IMR-90 (cell line): ENCODE data around the gene INPP5A. TPM values are rescaled to one million over a fixed set of nuclear protein-coding genes. Genes with fewer than 3 reads are reported as not detected.
A peak's percentile ranks its signal among the peaks of the same experiment; 100 is the strongest.

Source experiments
- ATAC-seq: fragments of 200-7000 bp; cut with Tn5 transposase; 2 replicates; pipeline ENCODE4 v1.9.1; 2020; ENCODE audit warnings: low read depth, mild to moderate bottlenecking, moderate library complexity
- BruUV-seq: library from RNA; stranded (reverse); fragments of 400-500 nt; replicated peaks from 2 replicates; lab custom pipeline; 2021; lab: Mats Ljungman, UMichigan
- CTCF ChIA-PET: fragments of 300-600 bp; formaldehyde crosslinking; extraction: SDS; loops from one replicate; lab custom pipeline; 2021; ENCODE audit warnings: antibody characterized with exemption; lab: Yijun Ruan, JAX
- POLR2A ChIA-PET: fragments of 300-600 bp; sonication (Branson Sonifier 250); formaldehyde crosslinking; loops from one replicate; lab custom pipeline; 2022; ENCODE audit warnings: antibody characterized with exemption; ENCODE audit not compliant: unreplicated experiment; lab: Charles Lee
- DNase-seq: peaks from one replicate; pipeline ENCODE4 v3.0.0; 2013
- H2AFZ ChIP-seq: replicated peaks from 2 replicates; pipeline ENCODE3; 2013; ENCODE audit warnings: low read length, mild to moderate bottlenecking; ENCODE audit not compliant: poor library complexity
- H2AK5ac ChIP-seq: 2 replicates; pipeline ENCODE4 v1.6.1; 2013; ENCODE audit warnings: low read depth, low read length, inconsistent platforms
- H2AK9ac ChIP-seq: replicated peaks from 2 replicates; pipeline ENCODE3; 2013; ENCODE audit warnings: mild to moderate bottlenecking, low read depth, low read length, moderate library complexity; ENCODE audit not compliant: poor library complexity
- H2BK120ac ChIP-seq: 2 replicates; pipeline ENCODE4 v1.6.1; 2013; ENCODE audit warnings: low read depth, low read length, inconsistent platforms
- H2BK15ac ChIP-seq: 3 replicates; pipeline ENCODE4 v1.6.1; 2013; ENCODE audit warnings: low read depth, low read length, inconsistent platforms
- H2BK20ac ChIP-seq: 2 replicates; pipeline ENCODE4 v1.6.1; 2013; ENCODE audit warnings: low read depth, mild to moderate bottlenecking, inconsistent platforms, low read length, moderate library complexity
- H2BK5ac ChIP-seq: 2 replicates; pipeline ENCODE4 v1.6.1; 2013; ENCODE audit warnings: mild to moderate bottlenecking, low read depth, low read length, inconsistent platforms; ENCODE audit not compliant: poor library complexity, severe bottlenecking
- H3K14ac ChIP-seq: replicated peaks from 2 replicates; pipeline ENCODE4 v1.6.1; 2013; ENCODE audit warnings: low read depth, low read length, inconsistent platforms
- H3K18ac ChIP-seq: 2 replicates; pipeline ENCODE4 v1.6.1; 2013; ENCODE audit warnings: low read depth, low read length, control low read depth
- H3K23ac ChIP-seq: 2 replicates; pipeline ENCODE4 v1.6.1; 2013; ENCODE audit warnings: low read depth, low read length, inconsistent platforms
- H3K27ac ChIP-seq: 2 replicates; pipeline ENCODE4 v1.5.1; 2013; ENCODE audit warnings: mild to moderate bottlenecking, control low read depth, low read length; ENCODE audit not compliant: insufficient read depth
- H3K27me3 ChIP-seq: 2 replicates; pipeline ENCODE4 v1.6.1; 2013; ENCODE audit warnings: low read length; ENCODE audit not compliant: control insufficient read depth, insufficient read depth
- H3K36me3 ChIP-seq: 2 replicates; pipeline ENCODE4 v1.6.1; 2013; ENCODE audit warnings: low read length, mixed read lengths; ENCODE audit not compliant: control insufficient read depth, insufficient read depth
- H3K4ac ChIP-seq: 2 replicates; pipeline ENCODE4 v1.6.1; 2013; ENCODE audit warnings: low read depth, low read length, inconsistent platforms
- H3K4me1 ChIP-seq: 2 replicates; pipeline ENCODE4 v1.6.1; 2013; ENCODE audit warnings: low read length, mixed read lengths; ENCODE audit not compliant: control insufficient read depth, insufficient read depth
- H3K4me2 ChIP-seq: 2 replicates; pipeline ENCODE4 v1.6.1; 2013; ENCODE audit warnings: low read depth, mild to moderate bottlenecking, control low read depth, low read length, moderate library complexity
- H3K4me3 ChIP-seq: 2 replicates; pipeline ENCODE4 v1.5.1; 2013; ENCODE audit warnings: low read depth, mild to moderate bottlenecking, control low read depth, low read length, moderate library complexity; ENCODE audit not compliant: insufficient read depth
- H3K56ac ChIP-seq: 2 replicates; pipeline ENCODE4 v1.6.1; 2013; ENCODE audit warnings: low read length, inconsistent platforms; ENCODE audit not compliant: insufficient read depth; ENCODE audit errors: extremely low read depth
- H3K79me1 ChIP-seq, 2 experiments: 2 replicates each; pipeline ENCODE4 v1.6.1; 2013; ENCODE audit warnings: low read length in 2 of 2, inconsistent platforms in 1 of 2, low read depth in 1 of 2
- H3K9ac ChIP-seq: 2 replicates; pipeline ENCODE4 v1.6.1; 2013; ENCODE audit warnings: low read depth, low read length, control low read depth
- H3K9me1 ChIP-seq: 2 replicates; pipeline ENCODE4 v1.6.1; 2013; ENCODE audit warnings: low read length, inconsistent platforms; ENCODE audit not compliant: insufficient read depth
- H3K9me3 ChIP-seq: 2 replicates; pipeline ENCODE4 v1.6.1; 2013; ENCODE audit warnings: low read length; ENCODE audit not compliant: control insufficient read depth, insufficient read depth
- H4K20me1 ChIP-seq: 2 replicates; pipeline ENCODE4 v1.6.1; 2013; ENCODE audit warnings: low read length, inconsistent platforms; ENCODE audit not compliant: insufficient read depth
- H4K5ac ChIP-seq: 2 replicates; pipeline ENCODE4 v1.6.1; 2013; ENCODE audit warnings: mild to moderate bottlenecking, low read depth, low read length, control low read depth
- H4K8ac ChIP-seq, 2 experiments: 2 replicates each; pipeline ENCODE4 v1.6.1; 2013; ENCODE audit warnings: low read depth in 2 of 2, low read length in 2 of 2, control low read depth in 1 of 2, inconsistent platforms in 1 of 2
- H4K91ac ChIP-seq: 2 replicates; pipeline ENCODE4 v1.6.1; 2013; ENCODE audit warnings: low read depth, low read length, inconsistent platforms; ENCODE audit not compliant: insufficient read depth
- BHLHE40 ChIP-seq: fragments of 150-350 bp; IDR thresholded peaks from 2 replicates; pipeline ENCODE4 v1.6.1; 2016; ENCODE audit warnings: mild to moderate bottlenecking, low read depth, low read length
- CEBPB ChIP-seq: IDR thresholded peaks from 2 replicates; pipeline ENCODE4 v1.6.1; 2012; ENCODE audit warnings: low read depth, low read length, improper control_type of control experiment
- CHD1 ChIP-seq: IDR thresholded peaks from 2 replicates; pipeline ENCODE4 v1.6.1; 2012; ENCODE audit warnings: low read depth, low read length, improper control_type of control experiment
- FOS ChIP-seq: fragments of 150-350 bp; IDR thresholded peaks from 2 replicates; pipeline ENCODE4 v1.6.1; 2016; ENCODE audit warnings: low read depth, low read length
- MAFK ChIP-seq: IDR thresholded peaks from 2 replicates; pipeline ENCODE4 v1.6.1; 2012; ENCODE audit warnings: low read depth, low read length, improper control_type of control experiment
- MAZ ChIP-seq: IDR thresholded peaks from 2 replicates; pipeline ENCODE4 v1.6.1; 2012; ENCODE audit warnings: low read depth, mild to moderate bottlenecking, low read length, improper control_type of control experiment, moderate library complexity, borderline replicate concordance
- MXI1 ChIP-seq: IDR thresholded peaks from 2 replicates; pipeline ENCODE4 v1.6.1; 2012; ENCODE audit warnings: low read depth, mild to moderate bottlenecking, low read length, moderate library complexity, borderline replicate concordance
- POLR2A ChIP-seq: IDR thresholded peaks from 2 replicates; pipeline ENCODE4 v1.6.1; 2012; ENCODE audit warnings: mild to moderate bottlenecking, low read depth, low read length
- RAD21 ChIP-seq: IDR thresholded peaks from 2 replicates; pipeline ENCODE4 v1.6.1; 2012; ENCODE audit warnings: low read length, improper control_type of control experiment
- RCOR1 ChIP-seq: IDR thresholded peaks from 2 replicates; pipeline ENCODE4 v1.6.1; 2012; ENCODE audit warnings: mild to moderate bottlenecking, low read length, improper control_type of control experiment; ENCODE audit not compliant: insufficient replicate concordance
- RFX5 ChIP-seq: IDR thresholded peaks from 2 replicates; pipeline ENCODE4 v1.8.0; 2012; ENCODE audit warnings: low read depth, mild to moderate bottlenecking, low read length, moderate library complexity
- SMC3 ChIP-seq: fragments of 150-350 bp; IDR thresholded peaks from 2 replicates; pipeline ENCODE4 v1.6.1; 2016; ENCODE audit warnings: low read depth, mild to moderate bottlenecking, antibody characterized with exemption, low read length, moderate library complexity
- WGBS, 2 experiments: methylation state at CpG; one replicate each; pipeline versions ENCODE4 v1.1.5 to v1.1.7; 2013; ENCODE audit warnings: missing lambda C conversion rate in 2 of 2; ENCODE audit not compliant: insufficient read length in 1 of 2; ENCODE audit errors: extremely low coverage in 2 of 2; 5-methylcytosine and 5-hydroxymethylcytosine counted together
- dilution Hi-C: fragments of 300-500 bp; cut with HindIII; formaldehyde crosslinking; loops from one replicate; pipeline ENCODE4 v1.14.3; 2018; ENCODE audit warnings: low sequenced_read_pairs; ENCODE audit not compliant: unreplicated experiment
- in situ Hi-C: fragments of 300-500 bp; cut with MboI; formaldehyde crosslinking; loops from 3 replicates; pipeline ENCODE4 v1.14.3; 2019; ENCODE audit warnings: low sequenced_read_pairs, inconsistent platforms, mixed read lengths
- intact Hi-C: fragments of 100-400 bp; cut with micrococcal nuclease; formaldehyde crosslinking; loops from 2 replicates; pipeline ENCODE4 v1.10.0; 2022
- polyA plus RNA-seq, 3 experiments: library from polyadenylated mRNA; depleted of rRNA; stranded (reverse); fragments of >200 nt; gene quantifications; 2 replicates each; pipeline ENCODE4 v1.2.3, GENCODE V29; 2012; ENCODE audit warnings: low replicate concordance in 1 of 3
- total RNA-seq: library from RNA; depleted of rRNA; stranded (reverse); fragments of >200 nt; gene quantifications from 2 replicates; pipeline ENCODE4 v1.2.3, GENCODE V29; 2012
- TF ChIP-seq, protein P1 (sequence below): fragments of 150-350 bp; IDR thresholded peaks from 2 replicates; pipeline ENCODE4 v1.6.1; 2016; ENCODE audit warnings: low read depth, mild to moderate bottlenecking, low read length, moderate library complexity, borderline replicate concordance
- TF ChIP-seq, protein P2 (sequence below): fragments of 150-350 bp; IDR thresholded peaks from 2 replicates; pipeline ENCODE4 v1.6.1; 2017; ENCODE audit warnings: mild to moderate bottlenecking, antibody characterized with exemption, low read length, low read depth

The INPP5A gene
- total and polyA plus RNA-seq, 2 of the 4 experiments (the other 2 are of a cell fraction), result 21.4 to 36.7 TPM

DNA sequence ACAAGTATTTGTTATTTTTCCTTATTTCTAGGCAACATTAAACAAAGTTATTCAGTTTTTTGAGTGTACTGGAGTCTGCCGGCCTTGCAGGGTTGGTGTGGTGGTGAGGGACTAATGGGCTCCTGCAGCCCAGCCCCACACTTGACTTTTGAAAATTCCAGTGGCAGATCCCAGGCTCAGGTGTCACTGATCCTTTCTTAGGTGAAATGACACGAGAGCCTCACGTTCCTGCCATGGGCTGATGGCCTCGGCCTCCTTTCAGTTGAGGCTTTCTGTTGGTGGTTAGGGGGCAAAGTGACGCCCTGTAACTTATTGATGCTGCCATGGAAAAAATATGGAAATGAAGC lies 130.4 kb downstream of the INPP5A start:
- Histone ChIP-seq H3K9me1 (peaks cover 15% of the 10 kb centered on the region; the same call in 1 of the 2 replicates), H3K9me3 (no peaks in the 10 kb centered on the region), H4K20me1 (no peaks in the 10 kb centered on the region), H2BK15ac (no peak overlapping the region), H3K36me3 (no peaks in the 10 kb centered on the region), H3K14ac (peak overlapping the region; percentile 61; the same call in 1 of the 2 replicates), H3K79me1 (peaks cover 25 to 46% of the 10 kb centered on the region in 2 experiments), H2BK120ac (peak overlapping the region; percentile 71), H2AK5ac (peak overlapping the region; percentile 81; the same call in 1 of the 2 replicates), H3K4ac (peak overlapping the region; percentile 91), H2BK5ac (peak overlapping the region; percentile 80), H3K56ac (peak overlapping the region; percentile 24; the same call in 1 of the 2 replicates), H3K4me3 (no peak overlapping the region), H2BK20ac (peak overlapping the region; percentile 86), H4K91ac (peak overlapping the region; percentile 53), H3K27ac (peak overlapping the region; percentile 44), H3K4me2 (peak overlapping the region; percentile 59), H4K8ac (peak overlapping the region in 1 of 2 experiments; percentile 50; a peak in 2 of 4 replicates), H3K4me1 (peaks cover 19% of the 10 kb centered on the region), H2AK9ac (peak overlapping the region; percentile 13), H3K18ac (peak overlapping the region; percentile 55; the same call in 1 of the 2 replicates), H4K5ac (peak overlapping the region; percentile 49; the same call in 1 of the 2 replicates), H3K23ac (peak overlapping the region; percentile 40), H3K27me3 (no peaks in the 10 kb centered on the region), H3K9ac (no peak overlapping the region), H2AFZ (no peak overlapping the region)
- DNase-seq (no peak), ATAC-seq (no peak; the same call in 1 of the 2 replicates)
- in situ Hi-C loops, result loop anchor here (25.0 kb wide), 2 partner anchors 469 to 594 kb away; no protein-coding TSS in a partner anchor
- ChIA-PET POLR2A (interaction anchor here (0.6 kb wide), 1 partner anchor 199 kb away, joined by 4 read pairs; no protein-coding TSS in a partner anchor), CTCF (interaction anchor here (1.4 kb wide), 1 partner anchor 13 kb away, joined by 4 read pairs; no protein-coding TSS in a partner anchor)
- intact Hi-C loops, result no loop called here
- dilution Hi-C loops, result no loop called here
- no CpG with 5 or more reads among the region's 5 CpGs for WGBS, 2 experiments
- TF ChIP-seq SMC3 (no peak), MAFK (no peak), RAD21 (no peak), POLR2A (no peak), BHLHE40 (no peak), CHD1 (no peak; the same call in 1 of the 2 replicates), MXI1 (no peak), CEBPB (no peak), FOS (no peak), RFX5 (no peak), MAZ (no peak), RCOR1 (no peak)
- TF ChIP-seq, protein P1, sequence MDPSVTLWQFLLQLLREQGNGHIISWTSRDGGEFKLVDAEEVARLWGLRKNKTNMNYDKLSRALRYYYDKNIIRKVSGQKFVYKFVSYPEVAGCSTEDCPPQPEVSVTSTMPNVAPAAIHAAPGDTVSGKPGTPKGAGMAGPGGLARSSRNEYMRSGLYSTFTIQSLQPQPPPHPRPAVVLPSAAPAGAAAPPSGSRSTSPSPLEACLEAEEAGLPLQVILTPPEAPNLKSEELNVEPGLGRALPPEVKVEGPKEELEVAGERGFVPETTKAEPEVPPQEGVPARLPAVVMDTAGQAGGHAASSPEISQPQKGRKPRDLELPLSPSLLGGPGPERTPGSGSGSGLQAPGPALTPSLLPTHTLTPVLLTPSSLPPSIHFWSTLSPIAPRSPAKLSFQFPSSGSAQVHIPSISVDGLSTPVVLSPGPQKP, result no peak
- TF ChIP-seq, protein P2, sequence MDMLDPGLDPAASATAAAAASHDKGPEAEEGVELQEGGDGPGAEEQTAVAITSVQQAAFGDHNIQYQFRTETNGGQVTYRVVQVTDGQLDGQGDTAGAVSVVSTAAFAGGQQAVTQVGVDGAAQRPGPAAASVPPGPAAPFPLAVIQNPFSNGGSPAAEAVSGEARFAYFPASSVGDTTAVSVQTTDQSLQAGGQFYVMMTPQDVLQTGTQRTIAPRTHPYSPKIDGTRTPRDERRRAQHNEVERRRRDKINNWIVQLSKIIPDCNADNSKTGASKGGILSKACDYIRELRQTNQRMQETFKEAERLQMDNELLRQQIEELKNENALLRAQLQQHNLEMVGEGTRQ, result no peak
- BruUV-seq, result no TSS peak
